ENCODE results near the gene ATF4. TPM values are rescaled to one million over a fixed set of nuclear protein-coding genes. Genes with fewer than 3 reads are reported as not detected.

The ATF4 gene
- total and polyA plus RNA-seq, 2 of the 8 experiments (the other 6 are each of a cell fraction or from before 2014, with no cell fraction given): 553 to 704 TPM

DNA sequence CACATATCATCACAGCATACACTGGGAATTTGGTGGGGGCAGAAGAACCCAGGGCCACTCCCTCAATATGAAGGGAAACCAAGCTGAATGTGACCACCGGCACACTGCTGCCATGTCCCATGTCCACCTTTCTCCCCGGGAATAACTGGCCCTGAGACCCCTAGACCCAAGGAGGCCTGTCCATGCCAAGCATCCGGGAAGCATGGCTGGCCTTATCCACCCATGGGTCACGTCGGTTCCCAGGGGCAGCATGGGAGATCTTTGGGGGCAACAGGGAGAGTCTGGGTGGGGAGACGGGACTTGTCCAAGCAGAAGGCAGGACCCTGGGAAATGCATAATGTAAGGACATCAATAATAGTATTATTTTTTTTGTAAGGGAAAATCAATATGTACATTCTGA is 28.7 kb upstream of the ATF4 start (continued):
- TF ChIP-seq, protein P1, sequence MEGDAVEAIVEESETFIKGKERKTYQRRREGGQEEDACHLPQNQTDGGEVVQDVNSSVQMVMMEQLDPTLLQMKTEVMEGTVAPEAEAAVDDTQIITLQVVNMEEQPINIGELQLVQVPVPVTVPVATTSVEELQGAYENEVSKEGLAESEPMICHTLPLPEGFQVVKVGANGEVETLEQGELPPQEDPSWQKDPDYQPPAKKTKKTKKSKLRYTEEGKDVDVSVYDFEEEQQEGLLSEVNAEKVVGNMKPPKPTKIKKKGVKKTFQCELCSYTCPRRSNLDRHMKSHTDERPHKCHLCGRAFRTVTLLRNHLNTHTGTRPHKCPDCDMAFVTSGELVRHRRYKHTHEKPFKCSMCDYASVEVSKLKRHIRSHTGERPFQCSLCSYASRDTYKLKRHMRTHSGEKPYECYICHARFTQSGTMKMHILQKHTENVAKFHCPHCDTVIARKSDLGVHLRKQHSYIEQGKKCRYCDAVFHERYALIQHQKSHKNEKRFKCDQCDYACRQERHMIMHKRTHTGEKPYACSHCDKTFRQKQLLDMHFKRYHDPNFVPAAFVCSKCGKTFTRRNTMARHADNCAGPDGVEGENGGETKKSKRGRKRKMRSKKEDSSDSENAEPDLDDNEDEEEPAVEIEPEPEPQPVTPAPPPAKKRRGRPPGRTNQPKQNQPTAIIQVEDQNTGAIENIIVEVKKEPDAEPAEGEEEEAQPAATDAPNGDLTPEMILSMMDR (IDR thresholded peaks at IDR 0.05; ENCODE audit: control extremely low read depth in 1 of 3, insufficient read depth in 1 of 3, low read depth in 1 of 3, low read length in 3 of 3): no peak
- TF ChIP-seq GTF2F1 (IDR thresholded peaks at IDR 0.05; ENCODE audit: borderline replicate concordance, low read depth, low read length) (no peak), PHF8 (conservative IDR thresholded peaks at IDR 0.05; ENCODE audit: low read depth, low read length) (no peak), BCL11A (IDR thresholded peaks at IDR 0.05; ENCODE audit: low read depth in 2 of 2, low read length in 2 of 2) (no peak), SP1 (IDR thresholded peaks at IDR 0.05; ENCODE audit: low read depth, low read length) (no peak)

Measured in H1 (cell line).